Measurements from ENCODE around the gene IGF2BP3. TPM values are rescaled to one million over a fixed set of nuclear protein-coding genes. Genes with fewer than 3 reads are reported as not detected.

The IGF2BP3 gene
- total RNA-seq, 1 donor from 2014 or later, result 0.78 TPM

- ATAC-seq (peak; percentile 40), DNase-seq (ENCODE audit: low spot score) (no peak)
Observed at GRCh38 chr7:23472956-23473843, 2.9 kb upstream of the IGF2BP3 start.

- ATAC-seq, result no peak
- no peak for DNase-seq (ENCODE audit: low spot score)
Observed at GRCh38 chr7:23472556-23472955, 2.3 kb upstream of the IGF2BP3 start.

DNA sequence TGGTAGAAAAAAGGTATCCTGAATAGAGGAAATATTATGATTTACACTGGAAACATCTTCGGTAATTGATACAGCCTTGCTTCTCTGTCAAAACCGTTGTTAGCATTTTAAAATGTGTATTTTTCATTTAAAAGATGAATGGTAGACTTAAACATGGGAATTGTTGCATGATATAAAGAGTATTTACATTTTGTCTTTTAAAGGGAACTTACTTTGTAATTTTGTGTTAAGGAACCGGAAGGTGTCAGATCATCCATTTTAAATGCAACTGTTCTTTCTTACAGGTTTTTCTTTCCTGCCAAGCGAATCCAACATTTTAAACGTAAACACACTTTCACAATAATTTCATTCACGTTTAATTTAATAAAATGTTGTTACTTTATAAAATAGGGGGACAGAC, 1.8 kb upstream of the IGF2BP3 start:
- ATAC-seq (no peak), DNase-seq (ENCODE audit: low spot score) (no peak)

- no peak for ATAC-seq
- no peak for DNase-seq (ENCODE audit: low spot score)
Observed at GRCh38 chr7:23471106-23471859, 992 bp upstream of the IGF2BP3 start.

DNA sequence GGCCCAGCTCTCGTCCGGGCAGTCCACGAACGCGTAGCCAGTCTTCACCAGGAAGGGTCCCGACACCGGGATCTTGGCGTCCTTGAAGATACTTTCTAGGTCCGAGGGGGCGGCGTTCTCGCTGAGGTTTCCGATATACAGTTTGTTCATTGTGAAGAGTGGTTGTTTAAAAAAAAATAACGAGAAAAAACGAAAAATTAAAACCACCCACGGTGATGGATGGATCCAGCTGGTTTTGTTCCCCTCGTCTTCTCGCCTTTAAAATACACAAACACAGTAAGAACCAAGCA, 385 bp downstream of the IGF2BP3 start:
- DNase-seq (ENCODE audit: low spot score) (no peak), ATAC-seq (no peak)

GRCh38 chr7:23469150-23469960, 936 bp downstream of the IGF2BP3 start:
- ATAC-seq (peak; percentile 22), DNase-seq (ENCODE audit: low spot score) (no peak)

DNA sequence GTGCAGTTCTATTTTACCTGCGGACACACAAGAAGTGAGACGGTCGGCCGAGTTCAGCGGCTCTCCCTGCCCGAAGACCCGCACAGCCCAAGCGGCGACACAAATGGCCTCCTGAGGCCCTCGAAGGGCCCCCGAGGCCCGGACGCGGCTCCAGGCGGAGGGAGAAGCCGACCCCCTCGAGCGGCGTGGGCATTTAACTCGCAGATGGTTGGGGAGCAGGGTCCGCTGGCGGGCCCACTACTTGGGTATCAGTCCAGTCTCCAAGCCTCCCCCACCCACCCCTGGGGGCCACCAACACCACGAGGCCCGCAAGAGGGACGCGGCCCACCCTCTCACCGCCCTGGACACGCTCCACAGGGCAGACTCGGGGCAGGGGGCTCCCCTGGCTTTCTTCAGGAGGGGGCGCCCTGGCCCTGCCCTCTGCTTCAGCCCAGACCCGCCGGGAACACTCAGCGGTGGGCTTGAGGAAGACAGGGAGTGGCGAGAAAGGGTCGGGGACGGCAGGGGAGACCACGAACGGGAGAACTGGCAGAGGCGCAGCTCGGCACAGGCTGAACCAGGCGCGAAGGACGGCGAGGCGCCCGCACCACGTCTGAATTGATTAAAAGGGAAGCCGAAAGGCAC, 1.7 kb downstream of the IGF2BP3 start:
- no peak for ATAC-seq

DNA sequence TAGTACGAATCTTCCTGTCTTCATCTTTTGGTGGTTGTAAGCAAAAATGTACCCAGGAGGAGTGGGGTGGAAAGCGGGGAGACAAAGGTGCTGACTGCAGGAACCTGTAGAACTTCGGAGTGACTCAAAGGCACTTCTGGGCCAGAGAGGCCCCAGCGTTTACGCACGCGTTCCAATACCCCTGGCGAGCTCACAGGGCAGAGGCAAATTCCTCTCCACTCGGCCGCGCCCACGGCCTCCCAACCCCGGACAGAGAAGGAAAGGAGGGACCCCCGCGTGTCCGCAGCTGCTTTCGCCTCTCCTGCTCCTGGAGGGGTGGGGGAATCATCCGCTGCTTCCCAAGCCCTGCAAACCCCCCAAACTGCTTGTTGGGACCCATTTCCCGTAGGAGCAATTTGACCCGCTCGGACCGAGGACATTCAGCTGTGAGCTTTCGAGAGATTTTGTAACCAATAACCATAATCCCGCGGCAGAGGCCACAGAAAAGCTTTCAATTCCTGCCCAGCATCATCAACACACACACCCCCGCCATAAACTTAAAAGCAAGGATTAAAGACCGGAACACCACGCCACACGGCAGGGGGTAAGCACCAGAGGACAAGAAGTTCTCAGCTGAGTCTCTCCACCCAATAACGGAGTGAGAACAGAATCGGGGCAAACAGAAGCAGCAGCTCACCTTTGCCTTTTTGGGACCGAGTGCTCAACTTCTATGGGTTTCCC, 2.3 kb downstream of the IGF2BP3 start:
- DNase-seq (ENCODE audit: low spot score), result no peak
- no peak for ATAC-seq

More for the DNA sequence above, 1.7 kb downstream of the IGF2BP3 start:
- DNase-seq (ENCODE audit: low spot score), result no peak

GRCh38 chr7:23467291-23467805, 2.9 kb downstream of the IGF2BP3 start:
- DNase-seq (ENCODE audit: low spot score), result no peak
- no peak for ATAC-seq

GRCh38 chr7:23462846-23463245, 7.4 kb downstream of the IGF2BP3 start:
- DNase-seq (ENCODE audit: low spot score), result no peak
- ATAC-seq, result peak; percentile 58

DNA sequence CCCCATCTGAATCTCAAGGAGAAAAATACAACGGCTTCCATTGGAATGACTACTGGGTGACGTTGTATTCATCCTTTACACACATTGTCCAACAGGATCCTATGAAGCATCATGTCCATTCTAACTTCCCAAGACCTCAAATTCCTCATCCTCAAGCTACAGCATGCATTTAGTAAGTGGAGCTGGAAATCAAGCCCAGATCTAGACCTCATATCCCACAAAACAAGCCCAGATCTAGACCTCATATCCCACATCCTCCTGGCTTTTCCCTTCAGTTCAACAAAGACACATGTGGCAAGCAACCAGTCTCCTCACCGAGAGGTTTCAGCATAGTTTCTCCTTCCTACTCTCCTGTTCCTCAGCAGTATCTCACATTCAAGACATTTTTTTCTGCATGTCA, 12.2 kb downstream of the IGF2BP3 start:
- ATAC-seq, result no peak
- DNase-seq (ENCODE audit: low spot score), result no peak

- no peak for DNase-seq (ENCODE audit: low spot score)
- no peak for ATAC-seq
Observed at GRCh38 chr7:23456093-23456492, 14.2 kb downstream of the IGF2BP3 start.

DNA sequence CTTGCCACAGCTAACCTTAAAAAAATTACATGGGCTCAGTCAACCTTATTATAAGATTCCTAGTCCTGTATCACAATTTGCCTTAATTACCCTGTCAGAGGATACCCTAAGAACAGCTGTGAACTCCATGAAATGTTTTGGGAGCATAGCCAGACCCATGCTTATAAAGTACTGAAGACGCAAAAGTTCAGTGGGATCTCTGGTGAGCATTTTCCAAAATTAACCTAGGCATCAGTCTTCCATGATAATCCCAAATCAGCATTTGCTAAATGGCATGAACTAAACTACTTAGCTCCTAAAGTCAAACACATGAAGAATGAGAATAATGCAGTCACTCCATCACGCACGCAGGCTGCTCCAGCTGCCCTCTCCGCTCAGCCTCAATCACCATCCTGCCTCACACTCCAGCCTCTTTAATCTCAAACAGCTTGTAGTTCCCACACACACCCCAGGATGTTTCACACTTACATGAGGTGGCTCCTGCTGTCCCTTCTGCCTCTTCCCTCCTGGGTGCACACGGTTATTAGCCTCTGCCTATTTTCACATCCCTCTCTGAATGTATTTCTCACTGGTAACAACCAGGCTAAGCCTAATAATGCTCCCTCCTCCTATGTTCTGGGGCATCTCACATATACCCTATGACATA, 15.3 kb downstream of the IGF2BP3 start:
- no peak for DNase-seq (ENCODE audit: low spot score)
- ATAC-seq, result no peak

DNA sequence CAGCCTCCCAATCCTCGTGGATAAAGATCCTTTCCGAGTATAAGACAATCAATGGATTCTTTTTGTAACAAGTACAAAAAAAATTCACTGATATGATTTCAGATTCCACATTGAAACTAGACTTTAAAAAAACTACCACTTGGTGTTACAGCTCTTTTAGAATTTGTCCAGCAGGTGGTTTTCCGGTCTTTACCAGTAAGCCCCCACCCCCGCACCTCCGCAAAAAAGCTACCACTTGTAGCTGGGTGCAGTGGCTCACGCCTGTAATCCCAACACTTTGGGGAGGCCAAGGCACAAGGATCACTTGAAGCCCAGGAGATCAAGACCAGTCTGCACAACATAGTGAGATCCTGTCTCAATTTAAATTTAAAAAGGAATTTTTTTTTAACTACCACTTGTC, 19.8 kb downstream of the IGF2BP3 start:
- ATAC-seq (no peak), DNase-seq (ENCODE audit: low spot score) (no peak)

DNA sequence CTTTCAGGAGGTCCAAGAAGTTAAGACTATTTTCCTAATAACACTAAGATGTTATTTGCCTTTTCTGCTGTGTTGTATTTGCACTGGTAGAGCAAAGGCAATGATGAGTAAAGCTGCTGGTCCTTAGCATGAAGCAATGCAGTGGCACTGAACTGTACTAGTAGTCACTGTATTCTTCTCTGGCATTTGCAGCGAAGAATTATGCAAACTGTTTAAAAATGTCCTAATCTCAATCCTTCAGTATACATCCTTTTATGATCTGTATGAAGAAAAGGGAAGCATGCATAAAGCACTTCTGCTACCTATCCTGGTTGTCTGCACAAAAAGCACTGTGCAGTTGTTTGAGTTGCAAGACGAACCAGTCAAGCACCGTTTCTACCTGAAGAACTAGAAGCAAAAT, 20.4 kb downstream of the IGF2BP3 start:
- no peak for ATAC-seq
- no peak for DNase-seq (ENCODE audit: low spot score)

DNA sequence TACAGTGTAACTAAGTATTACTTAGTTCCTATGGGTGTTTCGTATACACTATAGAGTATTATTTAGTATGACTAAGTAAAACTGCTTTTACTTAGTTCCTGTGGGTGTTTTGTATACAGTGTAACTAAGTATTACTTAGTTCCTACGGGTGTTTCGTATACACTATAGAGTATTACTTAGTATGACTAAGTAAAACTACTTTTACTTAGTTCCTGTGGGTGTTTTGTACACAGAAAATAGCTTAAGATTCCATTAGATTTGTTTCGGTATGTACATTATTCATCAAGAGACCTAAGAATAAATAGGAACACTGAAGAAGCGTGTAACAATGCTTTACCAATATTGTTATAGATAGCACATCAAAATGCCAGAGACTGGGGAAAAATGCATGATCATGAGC, 25.0 kb downstream of the IGF2BP3 start:
- DNase-seq (ENCODE audit: low spot score) (no peak), ATAC-seq (no peak)

- ATAC-seq (no peak), DNase-seq (ENCODE audit: low spot score) (no peak)
Observed at GRCh38 chr7:23443974-23444373, 26.3 kb downstream of the IGF2BP3 start.

DNA sequence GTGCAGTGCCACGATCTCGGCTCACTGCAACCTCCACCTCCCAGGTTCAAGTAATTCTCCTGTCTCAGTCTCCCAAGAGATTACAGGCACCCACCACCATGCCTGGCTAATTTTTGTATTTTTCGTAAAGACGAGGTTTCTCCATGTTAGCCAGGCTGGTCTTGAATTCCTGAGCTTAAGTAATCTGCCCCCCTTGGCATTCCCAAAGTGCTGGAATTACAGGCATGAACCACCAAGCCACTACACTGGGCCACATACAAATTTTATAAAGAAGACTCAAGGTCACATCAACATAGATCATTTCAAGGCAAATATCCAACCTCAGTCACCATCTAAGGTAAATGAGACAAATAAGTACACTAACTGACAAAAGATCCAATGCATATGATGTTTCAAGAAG, 32.1 kb downstream of the IGF2BP3 start:
- ATAC-seq (no peak), DNase-seq (ENCODE audit: low spot score) (no peak)

GRCh38 chr7:23434147-23434917, 36.0 kb downstream of the IGF2BP3 start:
- DNase-seq (ENCODE audit: low spot score) (no peak), ATAC-seq (no peak)
